Gastrocnemius medialis (tissue), 4 donors: ENCODE data around the gene SPAAR.

Source experiments
- POLR2A ChIP-seq, 2 donors: fragments of 450-650 bp; IDR thresholded peaks; one replicate each; pipeline ENCODE4 v1.6.1; 2017; ENCODE audit warnings: antibody characterized with exemption in 2 of 2, mild to moderate bottlenecking in 2 of 2, moderate library complexity in 2 of 2
- TF ChIP-seq, protein P1 (sequence below), 5 experiments: fragments of 450-650 bp in 3 of 5; fragments of 200-600 bp in 2 of 5; sonication (generic) in 2 of 5; IDR thresholded peaks in 4 of 5; conservative IDR thresholded peaks in 1 of 5; 1 replicate in 4 of 5; 2 replicates in 1 of 5; pipeline ENCODE4 v1.5.1; 2016 to 2019; ENCODE audit warnings: antibody characterized with exemption in 5 of 5, mild to moderate bottlenecking in 3 of 5, moderate library complexity in 3 of 5

DNA sequence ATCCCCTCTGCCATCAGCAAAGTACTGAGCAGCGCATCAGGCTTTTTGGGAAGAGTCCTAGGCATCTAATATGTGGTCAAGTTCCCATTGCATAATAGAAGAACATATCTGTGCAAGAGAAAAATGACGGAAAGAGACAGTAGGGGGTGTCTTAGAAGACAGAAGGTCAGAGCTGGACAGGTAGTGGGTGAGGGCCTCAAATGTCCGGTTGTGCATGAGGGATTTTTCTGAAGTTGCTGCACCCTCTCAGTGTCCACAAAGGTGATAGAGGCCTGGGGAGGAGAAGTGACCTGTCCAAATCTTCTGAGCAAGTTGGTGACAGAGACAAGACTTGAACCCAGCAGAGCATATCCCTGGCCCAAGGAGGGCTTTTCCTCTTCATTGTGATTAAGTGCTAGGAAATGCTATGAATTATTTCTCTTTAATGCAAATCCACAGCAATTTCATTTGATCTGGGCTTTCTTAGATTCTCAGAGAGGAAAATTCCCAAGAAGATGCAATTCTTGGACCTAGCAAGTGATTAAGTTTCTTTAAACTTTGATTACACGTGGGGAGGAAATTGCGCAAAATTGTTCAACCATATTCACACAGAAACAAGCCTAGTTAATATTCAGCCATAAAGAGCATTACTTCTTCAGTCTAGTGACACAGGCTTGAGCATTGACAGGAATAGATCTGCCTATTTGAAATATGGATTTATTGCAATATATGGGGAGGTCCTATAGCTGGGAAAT, 49.0 kb downstream of the SPAAR start, which contains the start of gene OR2S2:
- TF ChIP-seq, protein P1, sequence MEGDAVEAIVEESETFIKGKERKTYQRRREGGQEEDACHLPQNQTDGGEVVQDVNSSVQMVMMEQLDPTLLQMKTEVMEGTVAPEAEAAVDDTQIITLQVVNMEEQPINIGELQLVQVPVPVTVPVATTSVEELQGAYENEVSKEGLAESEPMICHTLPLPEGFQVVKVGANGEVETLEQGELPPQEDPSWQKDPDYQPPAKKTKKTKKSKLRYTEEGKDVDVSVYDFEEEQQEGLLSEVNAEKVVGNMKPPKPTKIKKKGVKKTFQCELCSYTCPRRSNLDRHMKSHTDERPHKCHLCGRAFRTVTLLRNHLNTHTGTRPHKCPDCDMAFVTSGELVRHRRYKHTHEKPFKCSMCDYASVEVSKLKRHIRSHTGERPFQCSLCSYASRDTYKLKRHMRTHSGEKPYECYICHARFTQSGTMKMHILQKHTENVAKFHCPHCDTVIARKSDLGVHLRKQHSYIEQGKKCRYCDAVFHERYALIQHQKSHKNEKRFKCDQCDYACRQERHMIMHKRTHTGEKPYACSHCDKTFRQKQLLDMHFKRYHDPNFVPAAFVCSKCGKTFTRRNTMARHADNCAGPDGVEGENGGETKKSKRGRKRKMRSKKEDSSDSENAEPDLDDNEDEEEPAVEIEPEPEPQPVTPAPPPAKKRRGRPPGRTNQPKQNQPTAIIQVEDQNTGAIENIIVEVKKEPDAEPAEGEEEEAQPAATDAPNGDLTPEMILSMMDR (IDR thresholded peaks at IDR 0.05 in 4 of 5, conservative IDR thresholded peaks at IDR 0.05 in 1 of 5): no peak
- no peak for TF ChIP-seq POLR2A (IDR thresholded peaks at IDR 0.05)
